K562 (cell line): ENCODE measurements around the gene SLC30A3. TPM values are rescaled to one million over a fixed set of nuclear protein-coding genes. Genes with fewer than 3 reads are reported as not detected.

Experiments
- ASH1L ChIP-seq: fragments of 450-650 bp; IDR thresholded peaks from 2 replicates; pipeline ENCODE4 v1.6.1; 2018; ENCODE audit warnings: borderline replicate concordance, mild to moderate bottlenecking, low read depth; ENCODE audit not compliant: partially characterized antibody
- CBFB ChIP-seq: sonication (generic); formaldehyde crosslinking; IDR thresholded peaks from 2 replicates; pipeline ENCODE4 v1.4.0; 2020; ENCODE audit warnings: mild to moderate bottlenecking, missing genetic modification reagents
- CBX3 ChIP-seq, 2 experiments: IDR thresholded peaks; 1 replicate in 1 of 2; 2 replicates in 1 of 2; pipeline ENCODE4 v1.6.1; 2012; ENCODE audit warnings: inconsistent platforms in 2 of 2, low read length in 2 of 2, borderline replicate concordance in 1 of 2, control low read depth in 1 of 2
- CHD1 ChIP-seq: fragments of 200-600 bp; sonication (generic); IDR thresholded peaks from one replicate; pipeline ENCODE4 v1.6.1; 2012; ENCODE audit warnings: mild to moderate bottlenecking, moderate library complexity, low read length, inconsistent platforms
- ELF1 ChIP-seq: fragments of 200-800 bp; sonication (Bioruptor generic); IDR thresholded peaks from 2 replicates; pipeline ENCODE4 v1.6.1; 2016; ENCODE audit warnings: missing genetic modification characterization, missing compliant biosample characterization
- ELF4 ChIP-seq: fragments of 450-650 bp; formaldehyde crosslinking; IDR thresholded peaks from 2 replicates; pipeline ENCODE4 v1.4.0; 2022; ENCODE audit warnings: missing genetic modification characterization
- ERF ChIP-seq: fragments of 450-650 bp; formaldehyde crosslinking; IDR thresholded peaks from 2 replicates; pipeline ENCODE4 v1.4.0; 2020; ENCODE audit warnings: mild to moderate bottlenecking, mixed read lengths
- ESRRA ChIP-seq: fragments of 450-650 bp; IDR thresholded peaks from 2 replicates; pipeline ENCODE4 v1.6.1; 2014; ENCODE audit warnings: low read depth, mild to moderate bottlenecking, moderate library complexity, borderline replicate concordance
- GABPB1 ChIP-seq: sonication (generic); formaldehyde crosslinking; IDR thresholded peaks from 2 replicates; pipeline ENCODE4 v1.8.0; 2022; ENCODE audit warnings: mild to moderate bottlenecking, missing genetic modification reagents
- HEY1 ChIP-seq: fragments of 250-450 bp; sonication (Bioruptor Pico); IDR thresholded peaks from 2 replicates; pipeline ENCODE4 v1.5.0; 2020; ENCODE audit warnings: mild to moderate bottlenecking, moderate library complexity, borderline replicate concordance
- MEF2D ChIP-seq: conservative IDR thresholded peaks from 2 replicates; pipeline ENCODE4 v1.6.1; 2016; ENCODE audit warnings: low read depth, missing genetic modification characterization, missing compliant biosample characterization
- TBP ChIP-seq: optimal IDR thresholded peaks from 2 replicates; pipeline ENCODE3; 2011; ENCODE audit warnings: low read depth, low read length, improper control_type of control experiment
- TEAD1 ChIP-seq, 2 experiments: fragments of 450-650 bp in 1 of 2; sonication (generic) in 1 of 2; formaldehyde crosslinking; IDR thresholded peaks; 2 replicates each; pipeline versions ENCODE4 v1.4.0 to v1.8.0; 2020 to 2022; ENCODE audit warnings: mild to moderate bottlenecking in 2 of 2, missing genetic modification reagents in 1 of 2
- TOE1 ChIP-seq, 2 experiments: fragments of 450-650 bp in 1 of 2; sonication (generic) in 1 of 2; formaldehyde crosslinking in 1 of 2; IDR thresholded peaks; 2 replicates each; pipeline versions ENCODE4 v1.7.1 to v1.8.0; 2016 to 2022; ENCODE audit warnings: borderline replicate concordance in 2 of 2, mild to moderate bottlenecking in 2 of 2, antibody characterized with exemption in 1 of 2, inconsistent platforms in 1 of 2, low read depth in 1 of 2, missing genetic modification reagents in 1 of 2, moderate library complexity in 1 of 2
- TRIM24 ChIP-seq, 2 experiments: fragments of 450-650 bp; IDR thresholded peaks; 2 replicates each; pipeline ENCODE4 v1.6.1; 2016
- ZBTB17 ChIP-seq: fragments of 450-650 bp; formaldehyde crosslinking; IDR thresholded peaks from 2 replicates; pipeline ENCODE4 v1.4.0; 2020; ENCODE audit warnings: mild to moderate bottlenecking
- ZFP36 ChIP-seq: fragments of 150-350 bp; IDR thresholded peaks from 2 replicates; pipeline ENCODE4 v1.6.1; 2018; ENCODE audit warnings: low read length, low read depth; ENCODE audit not compliant: partially characterized antibody
- ZNF41 ChIP-seq: fragments of 250-450 bp; sonication (Bioruptor Pico); conservative IDR thresholded peaks from 2 replicates; pipeline ENCODE4 v1.4.0; 2020; ENCODE audit warnings: mild to moderate bottlenecking
- polyA plus RNA-seq, 8 experiments: library from polyadenylated mRNA; depleted of rRNA in 4 of 8; stranded (reverse) in 5 of 8; unstranded in 3 of 8; fragments of >200 nt; fragmentation: Nextera tagmentation in 2 of 8; fragmentation: Illumina TruSeq in 1 of 8; extraction: Ambion mirVana in 2 of 8; extraction: Trizol in 1 of 8; gene quantifications; 2 replicates each; pipeline versions ENCODE4 v1.2.1 to v1.2.3, GENCODE V29; 2011 to 2014; ENCODE audit warnings: inconsistent platforms in 1 of 8, missing spikeins in 1 of 8
- total RNA-seq, 7 experiments: library from RNA; depleted of rRNA in 6 of 7; stranded (reverse); fragments of >200 nt in 6 of 7; fragmentation: Illumina TruSeq in 2 of 7; extraction: Trizol in 2 of 7; gene quantifications; 2 replicates each; pipeline versions ENCODE4 v1.2.1 to v1.2.3, GENCODE V29; 2011 to 2021; ENCODE audit warnings: low replicate concordance in 1 of 7
- TF ChIP-seq, protein P1 (sequence below): fragments of 450-650 bp; IDR thresholded peaks from 2 replicates; pipeline ENCODE4 v1.7.1; 2018; ENCODE audit warnings: mild to moderate bottlenecking, low read depth; ENCODE audit not compliant: partially characterized antibody
- TF ChIP-seq, protein P2 (sequence below): conservative IDR thresholded peaks from 2 replicates; pipeline ENCODE4 v1.6.1; 2011; ENCODE audit warnings: low read depth, mild to moderate bottlenecking, low read length; ENCODE audit not compliant: control insufficient read depth
- TF ChIP-seq, protein P3 (sequence below): IDR thresholded peaks from 2 replicates; pipeline ENCODE4 v1.6.1; 2012; ENCODE audit warnings: low read depth, low read length, improper control_type of control experiment, borderline replicate concordance

The SLC30A3 gene
- total and polyA plus RNA-seq, 9 of the 15 experiments (the other 6 are each of a cell fraction or from before 2014, with no cell fraction given) = 0.03 to 2.7 (median 0.89) TPM; not detected in 1

DNA sequence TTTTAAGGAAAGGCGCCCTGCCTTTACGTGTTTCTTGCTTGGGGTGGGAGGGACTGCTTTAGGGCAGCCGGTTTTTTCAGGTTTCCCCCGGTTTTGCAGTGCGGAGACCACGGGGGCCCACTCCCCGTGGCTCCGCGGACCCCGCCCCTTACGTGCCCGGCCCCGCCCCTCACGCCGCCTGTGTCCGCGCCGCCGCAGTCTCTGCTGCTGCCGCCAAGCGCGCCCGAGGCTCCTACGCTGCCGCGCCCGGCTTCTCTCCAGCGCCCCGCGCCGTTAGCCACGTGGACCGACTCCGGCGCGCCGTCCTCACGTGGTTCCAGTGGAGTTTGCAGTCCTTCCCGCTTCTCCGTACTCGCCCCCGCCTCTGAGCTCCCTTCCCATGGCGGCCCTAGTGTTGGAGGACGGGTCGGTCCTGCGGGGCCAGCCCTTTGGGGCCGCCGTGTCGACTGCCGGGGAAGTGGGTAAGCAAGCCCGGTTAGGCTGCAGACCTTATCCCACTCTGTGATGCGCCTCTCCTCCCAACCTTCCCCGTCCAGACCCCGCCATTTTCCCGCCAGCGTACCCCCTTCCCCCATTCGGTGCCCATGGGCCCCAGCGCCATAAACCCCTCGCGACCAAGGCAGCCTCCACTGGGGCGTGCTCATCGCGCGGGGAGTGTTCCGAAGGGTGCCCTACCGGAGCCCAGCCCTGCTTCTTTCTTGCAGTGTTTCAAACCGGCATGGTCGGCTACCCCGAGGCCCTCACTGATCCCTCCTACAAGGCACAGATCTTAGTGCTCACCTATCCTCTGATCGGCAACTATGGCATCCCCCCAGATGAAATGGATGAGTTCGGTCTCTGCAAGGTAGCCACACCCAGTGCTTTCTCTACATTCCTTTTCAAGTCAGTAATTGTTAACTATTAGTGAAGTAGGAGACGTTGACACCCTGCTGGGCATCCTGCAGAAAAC, 45.4 kb downstream of the SLC30A3 start, which contains the start of gene CAD (continued):
- TF ChIP-seq TOE1 (IDR thresholded peaks at IDR 0.05; ENCODE audit: borderline replicate concordance) (peak; percentile 81), TOE1 (CRISPR knock-in tag; IDR thresholded peaks at IDR 0.05; ENCODE audit: borderline replicate concordance, low read depth) (peak; percentile 93; the same call in 1 of the 2 replicates), ASH1L (no peak), HEY1 (CRISPR knock-in tag) (no peak), ZBTB17 (CRISPR knock-in tag) (0 out of 2 replicates have a peak, but pooled peaks have one; percentile 49), ZFP36 (no peak), CBX3 (IDR thresholded peaks at IDR 0.05; ENCODE audit: borderline replicate concordance in 1 of 2, low read length in 2 of 2) (peak in 1 of 2 experiments; percentile 38; a peak in 1 of 3 replicates), ERF (CRISPR knock-in tag) (no peak; the same call in 1 of the 2 replicates), TEAD1 (CRISPR knock-in tag; IDR thresholded peaks at IDR 0.05) (peak in 1 of 2 experiments; percentile 74; a peak in 1 of 4 replicates), GABPB1 (CRISPR knock-in tag) (peak; percentile 64; the same call in 1 of the 2 replicates), ELF1 (tag) (no peak), CBFB (CRISPR knock-in tag) (no peak), ESRRA (no peak), CHD1 (peak; percentile 82), TBP (peak; percentile 68), TRIM24 (IDR thresholded peaks at IDR 0.05) (no peak), ZNF41 (CRISPR knock-in tag) (no peak), MEF2D (tag) (no peak), ELF4 (CRISPR knock-in tag) (no peak)
- TF ChIP-seq, protein P1, sequence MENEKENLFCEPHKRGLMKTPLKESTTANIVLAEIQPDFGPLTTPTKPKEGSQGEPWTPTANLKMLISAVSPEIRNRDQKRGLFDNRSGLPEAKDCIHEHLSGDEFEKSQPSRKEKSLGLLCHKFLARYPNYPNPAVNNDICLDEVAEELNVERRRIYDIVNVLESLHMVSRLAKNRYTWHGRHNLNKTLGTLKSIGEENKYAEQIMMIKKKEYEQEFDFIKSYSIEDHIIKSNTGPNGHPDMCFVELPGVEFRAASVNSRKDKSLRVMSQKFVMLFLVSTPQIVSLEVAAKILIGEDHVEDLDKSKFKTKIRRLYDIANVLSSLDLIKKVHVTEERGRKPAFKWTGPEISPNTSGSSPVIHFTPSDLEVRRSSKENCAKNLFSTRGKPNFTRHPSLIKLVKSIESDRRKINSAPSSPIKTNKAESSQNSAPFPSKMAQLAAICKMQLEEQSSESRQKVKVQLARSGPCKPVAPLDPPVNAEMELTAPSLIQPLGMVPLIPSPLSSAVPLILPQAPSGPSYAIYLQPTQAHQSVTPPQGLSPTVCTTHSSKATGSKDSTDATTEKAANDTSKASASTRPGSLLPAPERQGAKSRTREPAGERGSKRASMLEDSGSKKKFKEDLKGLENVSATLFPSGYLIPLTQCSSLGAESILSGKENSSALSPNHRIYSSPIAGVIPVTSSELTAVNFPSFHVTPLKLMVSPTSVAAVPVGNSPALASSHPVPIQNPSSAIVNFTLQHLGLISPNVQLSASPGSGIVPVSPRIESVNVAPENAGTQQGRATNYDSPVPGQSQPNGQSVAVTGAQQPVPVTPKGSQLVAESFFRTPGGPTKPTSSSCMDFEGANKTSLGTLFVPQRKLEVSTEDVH = peak; percentile 53
- TF ChIP-seq, protein P2, sequence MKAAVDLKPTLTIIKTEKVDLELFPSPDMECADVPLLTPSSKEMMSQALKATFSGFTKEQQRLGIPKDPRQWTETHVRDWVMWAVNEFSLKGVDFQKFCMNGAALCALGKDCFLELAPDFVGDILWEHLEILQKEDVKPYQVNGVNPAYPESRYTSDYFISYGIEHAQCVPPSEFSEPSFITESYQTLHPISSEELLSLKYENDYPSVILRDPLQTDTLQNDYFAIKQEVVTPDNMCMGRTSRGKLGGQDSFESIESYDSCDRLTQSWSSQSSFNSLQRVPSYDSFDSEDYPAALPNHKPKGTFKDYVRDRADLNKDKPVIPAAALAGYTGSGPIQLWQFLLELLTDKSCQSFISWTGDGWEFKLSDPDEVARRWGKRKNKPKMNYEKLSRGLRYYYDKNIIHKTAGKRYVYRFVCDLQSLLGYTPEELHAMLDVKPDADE = peak; percentile 88
- TF ChIP-seq, protein P3, sequence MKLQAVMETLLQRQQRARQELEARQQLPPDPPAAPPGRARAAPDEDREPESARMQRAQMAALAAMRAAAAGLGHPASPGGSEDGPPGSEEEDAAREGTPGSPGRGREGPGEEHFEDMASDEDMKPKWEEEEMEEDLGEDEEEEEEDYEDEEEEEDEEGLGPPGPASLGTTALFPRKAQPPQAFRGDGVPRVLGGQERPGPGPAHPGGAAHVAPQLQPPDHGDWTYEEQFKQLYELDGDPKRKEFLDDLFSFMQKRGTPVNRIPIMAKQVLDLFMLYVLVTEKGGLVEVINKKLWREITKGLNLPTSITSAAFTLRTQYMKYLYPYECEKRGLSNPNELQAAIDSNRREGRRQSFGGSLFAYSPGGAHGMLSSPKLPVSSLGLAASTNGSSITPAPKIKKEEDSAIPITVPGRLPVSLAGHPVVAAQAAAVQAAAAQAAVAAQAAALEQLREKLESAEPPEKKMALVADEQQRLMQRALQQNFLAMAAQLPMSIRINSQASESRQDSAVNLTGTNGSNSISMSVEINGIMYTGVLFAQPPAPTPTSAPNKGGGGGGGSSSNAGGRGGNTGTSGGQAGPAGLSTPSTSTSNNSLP = no peak
